HG02973 (cell line): ENCODE measurements around the gene LDAH.

Source experiments
- ATAC-seq: cut with Tn5 transposase; IDR thresholded peaks from one replicate; pipeline ENCODE4 v1.9.1; 2021; ENCODE audit warnings: moderate library complexity; ENCODE audit not compliant: unreplicated experiment

LDAH gene

DNA sequence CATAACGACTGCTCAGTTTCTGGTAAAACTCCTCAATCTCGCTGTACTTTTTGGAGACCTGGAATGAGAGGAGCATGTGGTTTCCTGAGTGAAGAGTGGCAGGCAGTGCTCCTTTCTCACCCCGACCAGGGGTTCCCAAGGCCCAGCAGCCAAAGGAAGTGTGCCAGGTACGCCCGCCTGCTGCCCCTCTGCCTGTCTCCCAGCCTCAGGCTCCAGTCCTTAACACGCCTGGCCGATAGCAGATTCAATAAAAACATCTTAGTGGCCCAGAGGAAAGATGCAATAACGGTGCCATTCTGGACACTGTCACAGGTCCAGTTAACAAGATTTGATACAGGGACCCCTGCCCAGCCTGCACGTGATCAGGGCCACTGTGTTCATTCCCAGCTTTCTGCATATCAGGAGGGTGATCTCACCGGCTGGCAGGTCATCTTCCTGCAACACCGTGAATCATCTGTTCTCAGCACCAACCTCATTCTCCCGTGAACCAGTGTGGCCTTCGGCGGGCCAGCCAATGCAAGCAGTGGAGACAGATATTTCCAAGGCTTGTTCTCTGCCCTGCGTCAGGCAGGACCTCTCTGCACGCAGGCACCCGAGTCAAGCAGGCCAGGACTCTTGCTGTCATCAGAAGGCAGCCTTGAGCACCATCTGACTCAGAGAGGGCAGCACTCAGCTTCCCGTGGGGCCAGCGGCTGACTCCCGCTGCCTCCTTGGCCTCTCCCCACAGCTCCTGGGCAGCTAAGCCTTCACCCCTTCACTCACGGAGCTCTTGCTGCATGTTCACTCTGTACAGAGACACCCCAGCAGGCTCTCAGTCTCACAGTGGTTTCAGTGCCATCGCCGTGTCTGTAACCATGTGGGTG is 181.5 kb downstream of the LDAH start:
- ATAC-seq: no peak

DNA sequence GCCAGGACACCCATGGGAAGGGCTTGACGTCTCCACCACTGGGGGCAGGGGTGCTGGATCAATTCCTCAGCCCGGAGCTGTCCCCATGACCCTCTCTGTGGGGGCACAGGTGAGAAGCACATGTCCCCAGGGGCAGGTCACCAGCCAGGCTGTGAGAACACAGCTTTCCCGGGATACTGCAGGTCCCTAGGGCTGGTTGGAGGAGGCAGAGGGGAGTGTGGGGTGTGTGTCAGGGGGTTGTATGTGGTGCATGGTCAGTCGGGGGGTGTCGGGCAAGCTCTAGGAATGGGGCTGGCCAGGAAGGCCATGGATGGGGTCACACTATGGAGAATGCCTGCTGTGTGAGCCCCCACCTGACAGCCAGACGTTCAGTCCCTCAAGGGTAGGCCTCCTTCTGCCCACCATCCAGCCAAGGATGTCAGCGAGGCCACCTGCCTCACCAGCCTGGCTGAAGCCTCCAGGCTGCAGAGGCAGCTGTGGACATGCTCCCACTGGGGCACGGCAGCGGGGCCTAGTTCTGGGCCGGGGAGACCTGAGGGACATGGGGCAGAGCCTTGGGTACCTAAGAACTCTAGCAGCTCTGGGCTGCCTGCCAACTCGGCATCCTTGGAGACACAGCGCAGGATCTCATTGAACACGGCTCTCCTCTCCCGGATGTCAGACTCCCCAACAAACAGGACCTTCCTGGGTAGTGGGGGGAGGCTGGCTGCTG is 182.3 kb downstream of the LDAH start:
- ATAC-seq: no peak

DNA sequence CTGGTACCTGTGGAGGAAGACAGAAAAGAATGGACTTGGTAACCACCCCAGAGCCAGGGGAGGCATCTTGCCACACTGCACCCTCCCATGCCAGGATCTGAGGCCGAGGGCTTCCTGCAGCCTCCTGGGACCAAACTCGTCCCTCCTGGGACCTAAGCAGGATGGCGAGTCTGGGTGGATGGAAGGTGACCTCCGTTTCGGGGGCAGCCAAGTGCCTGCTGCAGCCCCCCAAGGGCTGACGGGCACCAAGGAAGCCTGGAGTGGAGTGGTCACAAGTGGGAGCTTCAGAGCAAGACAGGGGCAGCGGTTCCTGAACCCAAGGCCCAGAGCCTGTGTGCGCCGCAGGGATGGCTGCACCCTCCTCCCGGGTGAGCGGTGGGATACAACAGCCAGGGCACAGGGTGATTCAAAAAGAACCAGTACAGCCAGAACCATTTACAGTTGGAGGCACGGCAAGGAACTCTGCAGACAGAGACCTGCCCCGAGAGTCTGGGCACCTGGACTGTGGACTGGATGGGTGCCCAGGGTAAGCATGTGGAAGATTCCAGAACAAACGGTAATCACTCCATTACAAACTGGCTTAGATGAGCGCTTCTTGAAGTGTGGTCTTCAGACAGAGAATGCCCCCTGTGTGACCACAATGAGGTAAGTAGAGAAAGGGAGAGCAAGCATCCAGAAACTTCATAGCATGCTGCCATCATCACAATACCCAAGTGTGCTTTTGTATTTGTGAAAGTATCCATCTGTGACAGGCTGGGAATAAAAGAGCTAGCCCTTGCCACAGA is 184.1 kb downstream of the LDAH start:
- ATAC-seq: no peak

DNA sequence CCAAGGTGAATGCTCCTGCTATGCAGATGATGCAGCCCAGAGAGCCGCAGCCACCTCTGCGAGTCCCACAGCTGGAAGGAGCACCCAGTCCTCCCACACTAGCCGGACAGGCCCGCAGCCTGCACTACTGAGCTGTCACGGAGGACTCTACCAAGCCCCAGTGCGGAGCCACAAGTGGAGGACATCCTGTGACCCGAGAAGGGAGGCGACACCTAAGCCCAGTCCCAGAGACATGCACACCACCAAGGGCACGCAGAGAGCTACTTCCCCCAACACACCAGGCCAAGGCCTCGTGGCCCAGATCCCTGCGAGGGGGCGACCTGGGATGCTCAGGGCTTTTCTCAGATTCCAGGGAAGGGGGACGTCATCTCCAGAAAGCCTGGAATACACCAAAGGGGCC is 184.9 kb downstream of the LDAH start:
- ATAC-seq: no peak

DNA sequence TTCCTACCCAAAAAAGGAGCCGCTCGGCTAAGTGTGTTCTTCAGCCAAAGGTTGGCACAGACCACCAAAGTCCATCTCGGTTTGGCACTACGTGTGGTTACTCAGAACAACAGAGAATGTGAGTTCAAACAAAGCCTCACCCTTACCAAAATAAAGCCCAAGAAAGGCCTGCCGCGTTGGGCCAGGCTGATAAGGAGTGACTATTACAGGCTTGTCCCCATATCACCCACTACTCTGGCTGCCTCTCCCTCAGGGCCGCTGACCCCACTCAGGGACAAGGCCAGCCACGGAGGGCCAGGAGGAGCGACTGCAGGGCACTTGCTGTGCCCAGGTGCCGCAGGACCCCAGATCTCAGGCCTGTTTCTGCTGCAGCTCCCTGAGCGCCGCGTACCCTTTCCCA is 185.8 kb downstream of the LDAH start:
- no peak for ATAC-seq

DNA sequence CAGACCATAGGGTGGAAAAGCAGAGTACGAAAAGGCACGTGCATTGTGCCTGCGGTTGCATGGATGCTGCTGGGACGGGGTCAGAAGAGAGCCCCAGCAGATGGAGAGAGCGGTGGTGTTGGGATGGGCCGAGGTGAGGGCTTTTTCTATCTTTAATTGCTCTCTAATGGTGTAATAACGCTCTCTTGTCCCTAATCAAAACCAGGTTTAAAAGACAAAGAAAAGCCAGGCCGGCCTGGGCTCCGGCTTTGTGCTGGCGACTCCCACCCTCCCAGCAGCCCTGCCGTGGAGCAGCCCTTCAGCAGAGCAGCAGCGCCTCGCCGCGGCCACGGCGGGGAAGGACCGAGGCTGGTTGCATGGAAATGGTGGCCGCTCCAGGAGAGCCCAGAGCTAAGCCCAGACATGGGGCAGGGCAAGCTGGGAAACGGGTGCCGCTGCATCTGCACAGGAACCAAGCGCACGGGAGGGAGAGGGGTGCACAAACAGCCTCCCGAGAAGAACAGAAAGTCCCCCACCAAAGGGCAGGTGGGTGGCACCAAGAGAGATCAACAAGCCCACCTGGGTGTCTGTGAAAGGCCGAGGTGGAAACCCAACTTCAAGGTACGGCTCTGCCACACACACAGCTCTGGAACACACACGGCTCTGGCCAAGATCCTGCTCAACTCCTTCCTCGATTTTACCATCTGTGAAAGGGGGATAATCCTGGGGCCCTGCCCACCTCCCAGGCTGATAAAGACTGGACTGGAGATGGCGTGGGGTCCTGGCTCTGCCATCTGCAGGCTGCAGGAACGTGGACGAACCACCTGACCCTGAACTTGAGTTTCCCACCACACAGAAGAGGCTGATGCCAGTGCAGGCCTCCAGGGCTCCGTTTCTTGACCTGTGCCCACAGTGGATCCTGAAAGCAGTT is 187.0 kb downstream of the LDAH start:
- ATAC-seq: peak; percentile 80

DNA sequence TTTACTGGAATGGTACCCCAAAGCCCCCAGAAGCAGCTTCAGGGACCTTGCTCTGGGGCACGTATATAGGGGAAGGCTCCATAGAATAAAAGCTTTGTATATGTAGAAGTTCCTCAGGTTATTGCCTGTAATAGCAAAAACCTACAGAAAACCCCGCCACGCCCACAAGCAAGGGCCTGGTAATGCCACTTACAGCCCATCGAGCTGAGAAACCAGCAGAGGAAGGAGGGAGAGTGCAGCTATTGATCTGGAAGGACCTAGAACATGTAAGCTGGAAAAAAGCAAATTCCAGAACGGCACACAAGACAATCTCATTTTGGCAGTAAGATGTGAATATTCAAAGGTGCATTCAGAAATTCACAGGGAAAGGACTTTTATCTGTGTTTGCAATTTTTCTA is 187.8 kb downstream of the LDAH start:
- ATAC-seq: no peak

DNA sequence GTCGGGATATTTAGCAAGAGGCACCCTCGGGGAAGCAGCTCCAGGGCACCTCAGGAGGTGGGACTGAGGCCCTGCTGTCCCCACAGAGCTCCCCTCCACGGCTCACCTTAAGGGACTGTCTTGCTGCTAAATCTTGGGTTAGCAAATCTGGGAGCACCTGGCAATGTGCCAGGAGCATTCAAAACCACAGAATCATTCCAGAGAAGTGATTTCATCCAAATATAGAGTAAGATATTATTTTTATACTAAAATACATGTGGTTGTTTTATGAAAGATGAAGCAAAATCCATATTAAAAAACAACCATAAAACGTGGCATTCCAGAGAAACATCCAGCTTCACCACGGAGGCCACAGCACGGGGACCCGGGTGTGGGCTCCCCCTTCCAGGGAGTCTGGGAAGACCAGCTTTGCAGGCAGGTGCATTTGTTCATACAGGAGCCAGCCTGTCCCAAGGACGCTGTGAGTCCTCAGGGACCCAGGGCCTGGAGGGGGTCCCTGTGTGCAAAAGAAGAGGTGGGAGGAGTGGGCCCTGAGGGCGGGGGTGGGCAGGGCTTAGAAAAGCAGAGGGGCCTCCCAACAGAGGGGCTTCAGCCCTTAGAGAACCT is 188.3 kb downstream of the LDAH start:
- no peak for ATAC-seq
